Fibroblast of mammary gland (primary cell): ENCODE data around the gene PLXND1.
"Not testable (repeated sequence)": the region's sequence is repeated elsewhere in the genome, so short reads cannot be mapped to it uniquely, and the experiment has no call there.

ENCODE experiments used
- DNase-seq: peaks from one replicate; pipeline ENCODE4 v3.0.0-alpha.2; 2010; ENCODE audit warnings: low read depth
- H3K4me3 ChIP-seq: 2 replicates; pipeline ENCODE4 v1.5.1; 2011; ENCODE audit warnings: low read depth, mild to moderate bottlenecking, low read length, moderate library complexity; ENCODE audit not compliant: control insufficient read depth
- TF ChIP-seq, protein P1 (sequence below): conservative IDR thresholded peaks from 2 replicates; pipeline ENCODE4 v1.5.1; 2011; ENCODE audit warnings: low read depth, low read length, inconsistent platforms; ENCODE audit not compliant: control insufficient read depth, insufficient read depth

Gene PLXND1

GRCh38 chr3:129648391-129648790 lies 41.9 kb upstream of the PLXND1 start:
- TF ChIP-seq, protein P1, sequence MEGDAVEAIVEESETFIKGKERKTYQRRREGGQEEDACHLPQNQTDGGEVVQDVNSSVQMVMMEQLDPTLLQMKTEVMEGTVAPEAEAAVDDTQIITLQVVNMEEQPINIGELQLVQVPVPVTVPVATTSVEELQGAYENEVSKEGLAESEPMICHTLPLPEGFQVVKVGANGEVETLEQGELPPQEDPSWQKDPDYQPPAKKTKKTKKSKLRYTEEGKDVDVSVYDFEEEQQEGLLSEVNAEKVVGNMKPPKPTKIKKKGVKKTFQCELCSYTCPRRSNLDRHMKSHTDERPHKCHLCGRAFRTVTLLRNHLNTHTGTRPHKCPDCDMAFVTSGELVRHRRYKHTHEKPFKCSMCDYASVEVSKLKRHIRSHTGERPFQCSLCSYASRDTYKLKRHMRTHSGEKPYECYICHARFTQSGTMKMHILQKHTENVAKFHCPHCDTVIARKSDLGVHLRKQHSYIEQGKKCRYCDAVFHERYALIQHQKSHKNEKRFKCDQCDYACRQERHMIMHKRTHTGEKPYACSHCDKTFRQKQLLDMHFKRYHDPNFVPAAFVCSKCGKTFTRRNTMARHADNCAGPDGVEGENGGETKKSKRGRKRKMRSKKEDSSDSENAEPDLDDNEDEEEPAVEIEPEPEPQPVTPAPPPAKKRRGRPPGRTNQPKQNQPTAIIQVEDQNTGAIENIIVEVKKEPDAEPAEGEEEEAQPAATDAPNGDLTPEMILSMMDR, result no peak
- DNase-seq, result no peak
- no peak overlapping the region for H3K4me3 ChIP-seq

- no peak for DNase-seq
- H3K4me3 ChIP-seq, result no peak overlapping the region
- TF ChIP-seq, protein P1, result no peak
Observed at GRCh38 chr3:129645286-129645685, 38.8 kb upstream of the PLXND1 start.

GRCh38 chr3:129644836-129645235 lies 38.4 kb upstream of the PLXND1 start:
- TF ChIP-seq, protein P1, result no peak
- no peak overlapping the region for H3K4me3 ChIP-seq
- no peak for DNase-seq

DNA sequence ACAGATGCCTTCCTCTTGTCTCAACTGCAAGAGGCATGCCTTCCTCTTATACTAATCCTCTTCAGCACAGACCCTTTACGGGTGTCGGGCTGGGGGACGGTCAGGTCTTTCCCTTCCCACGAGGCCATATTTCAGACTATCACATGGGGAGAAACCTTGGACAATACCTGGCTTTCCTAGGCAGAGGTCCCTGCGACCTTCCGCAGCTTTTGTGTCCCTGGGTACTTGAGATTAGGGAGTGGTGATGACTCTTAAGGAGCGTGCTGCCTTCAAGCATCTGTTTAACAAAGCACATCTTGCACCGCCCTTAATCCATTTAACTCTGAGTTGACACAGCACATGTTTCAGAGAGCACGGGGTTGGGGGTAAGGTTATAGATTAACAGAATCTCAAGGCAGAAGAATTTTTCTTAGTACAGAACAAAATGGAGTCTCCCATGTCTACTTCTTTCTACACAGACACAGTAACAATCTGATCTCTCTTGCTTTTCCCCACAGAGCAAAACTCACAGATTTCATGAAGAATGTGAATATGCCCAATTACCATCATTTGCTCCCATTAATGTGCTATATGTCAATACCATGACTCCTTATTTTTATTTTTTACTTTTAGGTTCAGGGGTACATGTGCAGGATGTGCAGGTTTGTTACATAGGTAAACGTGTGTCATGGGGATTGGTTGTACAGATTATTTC lies 35.2 kb upstream of the PLXND1 start:
- not testable (repeated sequence) for DNase-seq, H3K4me3 ChIP-seq

- not testable (repeated sequence) for H3K4me3 ChIP-seq, DNase-seq
Observed at GRCh38 chr3:129640985-129641384, 34.5 kb upstream of the PLXND1 start.

GRCh38 chr3:129638481-129638880 lies 32.0 kb upstream of the PLXND1 start:
- no peak overlapping the region for H3K4me3 ChIP-seq
- DNase-seq, result no peak
- TF ChIP-seq, protein P1, result no peak

DNA sequence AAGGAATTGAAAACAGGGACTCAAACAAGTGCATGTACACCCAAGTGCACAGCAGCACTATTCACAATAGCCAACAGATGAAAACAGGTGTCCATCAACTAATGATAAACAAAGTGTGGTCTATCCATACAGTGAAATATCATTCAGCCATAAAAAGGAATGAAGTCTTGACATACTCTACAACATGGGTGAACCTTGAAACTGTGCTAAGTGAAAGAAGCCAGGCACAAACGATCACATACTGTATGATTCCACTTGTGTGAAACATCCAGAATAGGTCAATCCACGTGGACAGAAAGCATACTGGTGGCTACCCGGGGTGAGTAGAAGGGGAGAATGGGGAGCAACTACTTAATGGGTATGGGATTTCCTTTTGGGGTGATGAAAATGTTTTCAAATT lies 29.6 kb upstream of the PLXND1 start:
- DNase-seq, result no peak
- TF ChIP-seq, protein P1, result no peak
- no peak overlapping the region for H3K4me3 ChIP-seq

GRCh38 chr3:129635656-129636055 lies 29.2 kb upstream of the PLXND1 start:
- TF ChIP-seq, protein P1, result no peak
- no peak overlapping the region for H3K4me3 ChIP-seq

More at GRCh38 chr3:129635656-129636055, 29.2 kb upstream of the PLXND1 start:
- DNase-seq, result no peak
